Esophagus squamous epithelium (tissue), 5 donors: ENCODE data around the gene ROR2. TPM values are rescaled to one million over a fixed set of nuclear protein-coding genes. Genes with fewer than 3 reads are reported as not detected.
A peak's percentile ranks its signal among the peaks of the same experiment; 100 is the strongest.

ENCODE experiments used
- DNase-seq: peaks from one replicate; lab custom pipeline; 2025; lab: John Stamatoyannopoulos, UW
- H3K27ac ChIP-seq, 4 donors: fragments of 200-600 bp; sonication (generic); one replicate each; pipeline ENCODE4 v1.5.1; 2016 to 2019; ENCODE audit warnings: mild to moderate bottlenecking in 1 of 4
- H3K27me3 ChIP-seq, 4 donors: fragments of 200-600 bp; sonication (generic); 1 replicate in 3 of 4; 2 replicates in 1 of 4; pipeline versions ENCODE4 v1.5.1 to v1.6.0; 2017 to 2021; ENCODE audit warnings: antibody characterized with exemption in 1 of 4
- H3K36me3 ChIP-seq, 3 donors: fragments of 200-600 bp; sonication (generic); one replicate each; pipeline ENCODE4 v1.5.1; 2016 to 2019
- H3K4me1 ChIP-seq, 3 donors: fragments of 200-600 bp; sonication (generic); one replicate each; pipeline ENCODE4 v1.5.1; 2017 to 2019
- H3K4me3 ChIP-seq, 4 donors: fragments of 200-600 bp; sonication (generic); 1 replicate in 3 of 4; 2 replicates in 1 of 4; pipeline ENCODE4 v1.5.1; 2016 to 2019; ENCODE audit warnings: mild to moderate bottlenecking in 2 of 4, moderate library complexity in 1 of 4
- H3K9me3 ChIP-seq, 3 donors: fragments of 200-600 bp; sonication (generic); one replicate each; pipeline ENCODE4 v1.5.1; 2016 to 2019
- CTCF ChIP-seq, 6 experiments: fragments of 450-650 bp in 4 of 6; fragments of 200-600 bp in 2 of 6; sonication (generic) in 2 of 6; IDR thresholded peaks; one replicate each; pipeline ENCODE4 v1.5.1; 2016 to 2019; ENCODE audit warnings: antibody characterized with exemption in 6 of 6, mild to moderate bottlenecking in 4 of 6, moderate library complexity in 4 of 6
- POLR2A ChIP-seq, 4 donors: fragments of 450-650 bp; IDR thresholded peaks; one replicate each; pipeline ENCODE4 v1.6.1; 2017; ENCODE audit warnings: antibody characterized with exemption in 4 of 4, mild to moderate bottlenecking in 4 of 4, moderate library complexity in 3 of 4
- WGBS, 2 donors: methylation state at CpG; one replicate each; pipeline ENCODE4 v1.1.5; 2018; 5-methylcytosine and 5-hydroxymethylcytosine counted together
- intact Hi-C: fragments of 100-400 bp; cut with DNase I; formaldehyde crosslinking; loops from one replicate; pipeline ENCODE4 v1.15.0; 2022
- total RNA-seq, 4 donors: library from RNA; depleted of rRNA; stranded (reverse); fragments of >200 nt; gene quantifications; one replicate each; pipeline ENCODE4 v1.1.0, GENCODE V29; 2016
- donor health status: DM: yes; HTN: yes; CAD: no.

Gene ROR2
- total RNA-seq, 4 donors from 2014 or later, result 0.68 to 12.6 (median 3.7) TPM

- H3K27me3 ChIP-seq, result peaks cover 0 to 9% (median 0%) of the 10 kb centered on the region in 4 donors
- no peak overlapping the region for H3K4me3 ChIP-seq
- DNase-seq, result no peak
- H3K36me3 ChIP-seq, result no peaks in the 10 kb centered on the region
- intact Hi-C loops, result no loop called here
- H3K4me1 ChIP-seq, result peaks cover 19 to 44% (median 30%) of the 10 kb centered on the region in 3 donors
- H3K27ac ChIP-seq, result no peak overlapping the region
- WGBS, 2 donors, result 86% methylated on average over 4 to 14 of the region's 15 CpGs
- TF ChIP-seq POLR2A (IDR thresholded peaks at IDR 0.05) (no peak), CTCF (IDR thresholded peaks at IDR 0.05) (no peak)
- H3K9me3 ChIP-seq, result peaks cover 0 to 6% (median 0%) of the 10 kb centered on the region in 3 donors
These were observed 181.5 kb downstream of the ROR2 start for GRCh38 chr9:91768507-91768906.

GRCh38 chr9:91766315-91767069 is 183.5 kb downstream of the ROR2 start:
- Histone ChIP-seq H3K4me3 (no peak overlapping the region), H3K4me1 (peaks cover 15 to 23% (median 19%) of the 10 kb centered on the region in 3 donors), H3K36me3 (no peaks in the 10 kb centered on the region), H3K9me3 (peaks cover 0 to 6% (median 0%) of the 10 kb centered on the region in 3 donors), H3K27me3 (peaks cover 0 to 9% (median 0%) of the 10 kb centered on the region in 4 donors), H3K27ac (peak overlapping the region in 2 of 4 donors; percentile 2 to 3)
- 46 to 60% methylated on average over 8 of the region's 8 CpGs for WGBS, 2 donors
- no peak for TF ChIP-seq CTCF (IDR thresholded peaks at IDR 0.05)
- no peak for TF ChIP-seq POLR2A (IDR thresholded peaks at IDR 0.05)
- DNase-seq, result no peak
- intact Hi-C loops, result no loop called here

- Histone ChIP-seq H3K9me3 (peaks cover 0 to 6% (median 0%) of the 10 kb centered on the region in 3 donors), H3K4me3 (no peak overlapping the region), H3K27ac (no peak overlapping the region), H3K4me1 (peaks cover 5 to 12% (median 7%) of the 10 kb centered on the region in 3 donors), H3K36me3 (no peaks in the 10 kb centered on the region), H3K27me3 (peaks cover 0 to 9% (median 0%) of the 10 kb centered on the region in 4 donors)
- 10 to 13% methylated on average over 1 of the region's 1 CpG for WGBS, 2 donors
- TF ChIP-seq CTCF (IDR thresholded peaks at IDR 0.05) (no peak), POLR2A (IDR thresholded peaks at IDR 0.05) (no peak)
- intact Hi-C loops, result no loop called here
- no peak for DNase-seq
These were observed 184.7 kb downstream of the ROR2 start for GRCh38 chr9:91765296-91765695.

- peaks cover 0 to 6% (median 0%) of the 10 kb centered on the region in 3 donors for H3K9me3 ChIP-seq
- H3K36me3 ChIP-seq, result no peaks in the 10 kb centered on the region
- no peak overlapping the region for H3K4me3 ChIP-seq
- peaks cover 0 to 8% (median 0%) of the 10 kb centered on the region in 4 donors for H3K27me3 ChIP-seq
- H3K4me1 ChIP-seq, result peaks cover 0 to 5% (median under 1%) of the 10 kb centered on the region in 3 donors
- intact Hi-C loops, result no loop called here
- no peak overlapping the region for H3K27ac ChIP-seq
- no peak for DNase-seq
- TF ChIP-seq POLR2A (IDR thresholded peaks at IDR 0.05) (no peak), CTCF (IDR thresholded peaks at IDR 0.05) (no peak)
- 74 to 100% methylated on average over 2 of the region's 2 CpGs for WGBS, 2 donors
These were observed 185.4 kb downstream of the ROR2 start for GRCh38 chr9:91764661-91765060.

- intact Hi-C loops, result no loop called here
- H3K4me1 ChIP-seq, result peaks cover 0 to under 1% (median 0%) of the 10 kb centered on the region in 3 donors
- H3K4me3 ChIP-seq, result no peak overlapping the region
- no peaks in the 10 kb centered on the region for H3K27me3 ChIP-seq
- no peaks in the 10 kb centered on the region for H3K36me3 ChIP-seq
- peak in 1 of 6 experiments; percentile 24 for TF ChIP-seq CTCF (IDR thresholded peaks at IDR 0.05)
- TF ChIP-seq POLR2A (IDR thresholded peaks at IDR 0.05), result no peak
- no peak overlapping the region for H3K27ac ChIP-seq
- no peak for DNase-seq
- WGBS, 2 donors, result 79 to 93% methylated on average over 2 to 4 of the region's 4 CpGs
- peaks cover 0 to 6% (median 0%) of the 10 kb centered on the region in 3 donors for H3K9me3 ChIP-seq
These were observed 188.7 kb downstream of the ROR2 start for GRCh38 chr9:91761362-91761761.
